Right hindlimb (tissue), 1 donor: ENCODE results near the gene EFCAB11.
A peak's percentile ranks its signal among the peaks of the same experiment; 100 is the strongest.

Experiments used
- DNase-seq: peaks from one replicate; pipeline ENCODE4 v3.0.0-alpha.2; 2018

The EFCAB11 gene, protein sequence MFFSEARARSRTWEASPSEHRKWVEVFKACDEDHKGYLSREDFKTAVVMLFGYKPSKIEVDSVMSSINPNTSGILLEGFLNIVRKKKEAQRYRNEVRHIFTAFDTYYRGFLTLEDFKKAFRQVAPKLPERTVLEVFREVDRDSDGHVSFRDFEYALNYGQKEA

DNA sequence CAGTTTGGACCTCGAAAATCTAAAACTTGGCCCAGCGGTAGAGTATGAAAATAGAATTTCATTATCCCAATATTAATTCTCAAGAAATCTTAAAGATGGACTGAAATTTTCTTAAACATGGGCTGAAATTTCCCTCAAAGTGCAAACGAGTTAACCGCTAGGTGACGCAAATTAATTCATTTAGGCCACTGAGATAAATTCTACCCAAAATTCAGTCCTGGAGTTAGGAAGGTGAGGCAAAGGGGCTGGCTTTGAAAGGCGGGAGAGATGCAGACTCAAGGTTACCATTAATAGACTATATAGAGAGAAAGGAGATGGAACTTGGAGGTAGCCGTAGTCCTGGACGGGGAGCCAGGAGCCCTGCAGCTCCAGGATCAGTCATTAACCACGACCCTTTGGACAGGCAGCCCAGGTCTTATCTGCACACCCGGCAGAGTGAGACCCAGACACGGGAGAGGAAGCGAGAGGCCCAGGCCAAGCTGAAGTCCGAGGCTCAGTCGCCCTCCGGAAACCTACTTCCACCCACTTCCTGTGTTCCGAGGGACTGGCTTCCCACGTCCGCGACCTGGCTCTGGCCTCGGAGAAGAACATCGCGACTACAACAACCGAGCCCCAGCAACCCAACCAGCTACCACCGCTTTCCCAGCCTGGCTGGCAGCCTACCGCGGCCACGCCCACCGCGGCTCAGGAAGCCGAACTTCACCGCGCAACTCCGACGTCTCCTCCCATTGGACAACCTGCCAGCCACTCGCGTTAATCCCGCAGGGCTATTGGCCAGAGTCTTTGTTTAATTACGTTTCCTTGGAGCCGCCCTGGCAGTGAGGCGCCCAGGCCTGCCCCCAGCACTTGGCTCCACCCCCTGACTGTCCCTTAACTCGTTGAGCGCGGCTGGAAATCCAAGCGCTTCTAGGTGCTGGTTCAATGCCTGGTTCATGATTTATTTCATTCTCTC is at the start of gene EFCAB11:
TSS of gene EFCAB11 (minus strand) at position 661 of the 952 bp plus-strand sequence. CDS start at position 591, 70 bp downstream.
- DNase-seq: peak; percentile 99

DNA sequence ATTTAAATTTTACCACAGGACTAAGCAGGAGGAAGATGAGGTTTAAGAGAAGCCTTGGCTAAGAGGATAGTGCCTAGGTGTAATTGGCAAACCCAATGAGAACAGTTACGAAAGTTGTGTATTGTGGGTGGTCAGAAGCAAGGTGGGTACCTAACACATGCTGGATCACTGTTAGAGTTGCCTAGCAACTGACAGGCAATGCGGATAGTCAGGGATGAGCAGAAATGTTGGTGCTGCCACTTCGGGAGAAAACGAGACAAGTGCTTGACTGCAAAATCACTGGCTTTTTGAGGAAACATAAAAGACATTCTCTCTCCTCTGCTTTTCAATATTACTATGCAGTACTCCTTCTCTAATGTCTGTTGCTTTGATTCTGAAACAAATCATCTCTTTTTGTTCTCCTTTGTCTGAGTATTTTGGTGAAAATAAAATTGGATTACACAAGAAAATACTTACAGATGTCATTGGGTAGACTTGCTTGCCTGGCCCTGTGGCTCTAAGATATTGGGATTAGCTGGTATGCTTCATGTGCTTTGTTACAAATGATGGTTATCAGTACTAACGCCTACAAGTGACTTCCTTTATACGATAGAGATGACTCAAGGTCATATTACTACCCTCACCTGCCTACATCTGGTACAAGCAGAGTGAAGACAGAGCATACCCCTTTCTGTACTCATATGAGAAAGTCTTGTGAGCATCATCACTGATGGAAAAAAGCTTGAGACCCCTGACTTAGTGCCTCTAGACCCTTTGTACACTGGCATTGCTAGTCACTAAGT is 49.2 kb upstream of the EFCAB11 start:
- DNase-seq: no peak

DNA sequence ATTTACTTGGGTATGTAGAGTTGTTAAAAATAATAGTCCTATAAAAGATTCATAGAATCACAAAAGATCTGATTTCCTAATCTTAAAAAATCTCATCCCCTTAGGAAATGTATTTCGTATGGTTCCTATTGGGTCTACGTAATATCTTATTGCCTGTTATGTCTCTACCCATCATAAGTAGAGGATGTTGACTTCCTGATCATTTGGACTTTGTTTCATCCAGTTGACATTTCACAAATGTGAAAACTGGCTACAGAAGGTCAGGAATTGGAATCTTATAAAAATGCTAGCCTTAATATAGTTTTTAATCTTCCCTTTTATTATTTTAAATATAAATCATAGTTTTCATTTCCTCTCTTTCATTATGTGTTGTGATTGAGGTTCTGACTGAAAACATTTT is 46.4 kb upstream of the EFCAB11 start:
- no peak for DNase-seq

DNA sequence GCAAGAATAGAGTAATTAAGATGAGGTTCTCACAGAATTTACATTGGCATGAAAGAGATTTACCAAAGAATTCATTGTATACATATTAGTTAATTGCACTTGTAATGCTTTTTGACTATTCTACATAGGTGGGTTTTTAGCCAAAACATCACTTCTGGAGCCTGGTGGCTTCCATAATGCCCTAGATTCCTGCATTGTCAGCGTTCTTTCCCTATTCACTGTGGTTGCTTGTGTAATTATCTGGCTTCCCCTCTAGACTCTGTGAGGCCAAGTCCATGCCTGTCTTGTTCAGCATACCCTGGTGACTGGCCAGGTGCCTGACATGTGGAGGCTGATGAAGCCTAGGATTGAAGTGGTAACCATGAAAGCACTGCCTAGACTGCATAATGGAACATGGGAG is 42.4 kb upstream of the EFCAB11 start:
- no peak for DNase-seq

DNA sequence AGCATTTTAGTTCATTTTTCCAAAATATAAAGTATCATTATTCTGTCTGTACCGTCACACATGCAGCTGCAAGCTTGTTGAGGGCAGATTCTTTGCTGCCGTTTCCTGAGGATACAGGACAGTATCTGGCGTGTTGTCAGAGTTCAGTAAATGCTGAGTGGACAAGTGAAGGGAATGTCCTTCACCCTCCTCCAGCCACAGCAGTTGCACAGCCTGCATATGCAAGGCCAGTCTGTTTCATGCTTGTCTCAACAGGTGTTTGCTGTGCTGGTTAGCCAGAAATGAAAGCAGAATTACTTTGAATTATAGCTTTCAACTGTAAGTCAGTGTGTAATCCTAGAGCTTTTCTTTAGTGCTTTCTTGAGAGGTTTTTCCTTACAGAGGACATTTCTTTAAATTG is 37.7 kb upstream of the EFCAB11 start:
- DNase-seq: no peak

DNA sequence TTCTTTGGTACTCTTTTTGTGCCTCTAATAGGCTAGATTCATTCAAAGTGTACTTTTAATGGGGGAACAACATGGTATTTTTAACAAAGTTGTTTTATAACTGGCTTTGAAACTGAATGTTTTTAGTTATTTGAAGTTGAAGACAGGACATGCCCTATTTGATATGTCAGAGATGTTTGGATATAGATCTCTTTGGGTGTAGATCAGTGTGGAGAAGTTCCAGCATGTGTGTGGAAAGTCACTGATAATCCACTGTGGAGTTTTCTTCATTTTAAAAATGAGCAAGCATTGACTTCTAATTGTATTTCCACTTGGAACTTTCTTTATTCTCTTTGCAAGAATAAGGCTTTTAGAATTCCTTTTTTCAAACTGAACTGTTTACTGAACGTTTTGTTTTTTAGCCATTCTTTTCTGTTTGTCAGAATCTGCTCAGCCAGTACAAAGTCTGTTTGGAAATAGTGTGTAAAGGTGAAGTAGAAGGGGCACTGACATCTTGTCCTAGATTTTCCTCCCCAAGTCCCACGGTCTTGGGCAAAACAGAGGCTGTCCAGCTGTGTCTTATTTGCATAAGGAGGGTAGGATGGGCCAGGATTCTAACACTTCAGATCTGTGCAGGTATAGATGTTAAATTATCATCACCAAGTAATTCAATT is 36.2 kb upstream of the EFCAB11 start:
- DNase-seq: no peak

DNA sequence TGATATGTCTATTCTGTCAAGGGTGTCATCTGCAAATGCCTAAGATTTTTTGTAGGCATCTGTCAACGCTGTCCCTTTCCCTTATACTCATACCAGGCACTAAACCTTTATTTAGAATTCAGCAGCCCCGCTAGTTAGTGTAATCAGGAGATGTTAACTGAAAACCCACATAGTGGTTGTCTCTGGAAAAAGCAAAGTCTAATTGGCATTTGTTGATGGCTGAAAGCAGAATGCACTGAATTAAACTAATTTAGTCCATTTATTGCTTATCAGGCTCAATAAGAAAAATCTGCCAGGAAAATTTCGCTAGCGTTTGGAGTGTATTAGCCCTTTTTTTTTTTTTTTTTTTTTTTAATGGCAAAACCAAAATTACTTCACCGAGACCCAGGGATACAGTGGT is 35.7 kb upstream of the EFCAB11 start:
- no peak for DNase-seq

DNA sequence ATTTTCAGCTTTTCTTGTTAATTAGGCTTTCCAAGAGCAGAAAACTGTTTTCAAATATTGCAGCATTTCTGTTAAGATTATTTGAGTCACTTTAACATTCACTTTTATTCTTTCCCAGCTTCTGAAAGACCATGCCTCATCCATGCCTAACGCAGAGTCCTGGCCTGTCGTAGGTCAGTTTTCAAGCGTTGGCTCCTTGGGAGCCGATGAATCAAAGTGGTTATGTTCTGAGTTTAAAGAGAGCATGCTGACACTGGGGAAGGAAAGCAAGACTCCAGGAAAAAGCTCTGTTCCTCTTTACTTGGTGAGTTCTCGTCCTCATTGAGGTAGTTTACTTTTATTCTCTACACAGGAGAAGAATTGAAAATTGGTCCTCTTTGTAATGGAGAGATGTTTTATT is 34.3 kb upstream of the EFCAB11 start:
- no peak for DNase-seq

DNA sequence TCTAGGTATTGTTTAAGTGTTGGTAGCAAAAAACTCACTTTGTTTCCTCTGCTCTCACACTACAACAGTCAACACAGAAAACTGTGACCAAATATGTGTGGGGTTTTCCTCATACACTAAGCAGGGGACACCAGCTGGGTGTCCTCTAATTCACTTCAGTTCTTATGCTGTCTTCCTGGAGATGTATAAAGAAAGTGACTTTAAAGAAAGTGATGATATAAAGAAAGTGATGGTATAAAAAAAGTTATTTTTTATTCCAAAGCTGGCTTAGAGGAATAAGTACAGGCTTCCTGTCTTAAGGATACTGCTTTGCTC is 32.6 kb upstream of the EFCAB11 start:
- no peak for DNase-seq

DNA sequence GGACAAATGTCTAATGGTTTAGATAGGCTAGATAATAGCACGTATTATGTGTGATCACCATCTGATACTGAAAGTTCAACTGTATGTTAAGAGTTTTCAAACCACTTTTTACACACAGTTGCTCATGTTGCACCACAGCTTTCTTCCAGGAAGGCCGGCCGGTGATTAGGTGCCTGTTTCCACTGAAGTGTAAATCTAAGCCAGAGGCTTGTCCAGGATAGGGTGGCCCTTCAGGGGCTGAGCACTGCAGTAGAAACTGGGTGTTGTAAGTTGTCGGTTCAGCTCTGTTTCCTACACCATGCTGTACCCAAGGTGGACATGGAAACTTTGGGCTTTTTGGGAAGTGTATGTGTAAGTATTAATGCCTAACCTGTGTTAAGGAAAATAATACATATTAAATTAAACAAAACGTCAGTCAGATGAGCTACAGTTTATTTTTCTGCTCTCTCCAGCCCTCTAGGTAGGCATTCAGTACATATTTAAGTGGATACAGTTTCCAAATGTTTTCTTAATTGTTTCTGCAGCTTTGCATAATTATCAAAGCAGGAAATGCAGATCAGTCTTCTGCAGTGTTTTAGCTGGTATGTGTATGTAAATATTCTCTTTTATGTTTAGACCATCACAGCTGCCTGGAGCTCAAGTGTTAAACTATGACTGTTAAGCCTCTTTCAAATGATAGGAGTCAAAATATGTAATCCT is 32.1 kb upstream of the EFCAB11 start:
- DNase-seq: no peak

DNA sequence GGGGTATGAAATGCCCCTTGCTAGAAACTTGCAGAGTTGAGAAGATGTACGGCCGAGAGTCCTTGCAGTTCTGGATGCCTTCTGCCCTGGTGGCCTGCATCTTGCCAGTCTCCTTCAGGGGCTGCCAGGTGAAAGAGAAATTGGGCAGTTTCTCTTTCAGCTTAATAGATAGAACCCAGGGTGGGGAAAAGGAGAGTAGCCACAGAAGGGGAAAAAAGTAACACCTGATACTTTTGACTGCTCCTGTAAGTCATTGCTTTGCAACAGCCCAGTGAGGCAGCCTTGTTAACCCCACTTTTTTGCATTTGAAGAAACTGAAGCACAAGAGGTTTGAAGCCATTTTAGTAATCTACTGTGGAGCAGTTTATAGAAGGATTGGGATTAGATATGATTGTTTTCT is 28.8 kb upstream of the EFCAB11 start:
- no peak for DNase-seq

DNA sequence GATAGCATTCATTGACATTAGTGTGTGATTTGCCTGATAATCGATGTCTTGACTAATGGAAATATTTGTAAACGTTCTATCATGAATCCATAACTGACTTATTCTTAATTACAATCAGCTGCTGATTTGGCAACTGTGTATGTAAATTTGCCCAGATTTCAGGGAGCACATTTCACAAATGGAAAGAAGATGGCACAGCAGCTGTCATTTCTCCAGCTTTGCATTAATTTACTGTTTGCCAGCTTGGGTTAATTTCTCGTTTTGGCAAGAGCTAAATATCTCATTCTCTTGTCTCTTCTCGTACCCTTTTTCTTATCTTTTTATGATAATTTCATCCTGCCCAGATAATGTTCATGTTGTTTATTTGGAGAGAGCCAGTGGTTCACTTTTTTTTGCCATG is 24.1 kb upstream of the EFCAB11 start:
- no peak for DNase-seq

DNA sequence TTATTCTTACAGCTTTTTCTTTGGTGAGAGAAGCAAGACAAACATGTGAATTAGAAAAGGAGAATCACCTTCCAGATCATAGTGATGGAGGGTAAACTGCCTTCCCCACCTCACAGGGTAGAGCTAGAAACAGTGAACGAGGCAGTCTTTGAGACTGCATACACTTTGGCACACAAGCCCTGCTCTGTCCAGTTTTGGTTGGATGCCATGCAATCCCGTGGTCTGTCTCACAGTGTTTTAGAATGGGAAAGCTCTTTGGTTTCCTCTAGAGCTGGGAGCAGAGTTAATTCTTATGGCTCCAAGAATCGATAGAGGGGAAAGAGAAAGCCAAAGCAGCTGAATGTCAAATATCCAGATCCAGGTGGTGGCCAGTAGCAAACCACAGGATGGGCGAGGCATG is 23.1 kb upstream of the EFCAB11 start:
- DNase-seq: no peak

DNA sequence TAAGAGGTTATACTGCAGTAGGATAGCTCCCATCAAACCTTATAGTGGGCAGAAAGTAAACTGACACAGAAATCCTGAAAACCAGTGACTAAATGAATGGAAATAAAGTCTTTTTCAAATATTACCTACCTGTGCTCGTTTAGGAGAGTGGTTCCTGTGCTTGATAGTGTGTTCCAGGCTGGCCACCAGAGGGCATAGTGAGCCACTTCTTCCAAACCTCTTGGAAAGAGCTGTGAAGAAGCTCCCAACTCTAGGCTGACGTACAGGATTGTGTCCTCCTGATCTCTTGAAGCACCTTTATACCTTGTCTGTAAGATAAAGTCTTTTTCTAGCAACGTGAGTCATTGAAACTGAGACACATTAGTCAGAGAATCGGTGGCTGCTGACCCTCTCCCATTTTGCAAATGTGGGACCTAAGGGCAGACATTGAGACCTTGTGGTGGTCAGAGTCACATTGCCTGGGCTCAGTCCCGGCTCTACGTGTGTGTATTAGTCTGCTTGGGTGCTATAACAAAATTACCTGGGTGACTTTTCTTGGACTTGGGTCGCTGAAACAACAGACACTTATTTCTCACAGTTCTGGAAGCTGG is 18.8 kb upstream of the EFCAB11 start:
- peak; percentile 73 for DNase-seq

DNA sequence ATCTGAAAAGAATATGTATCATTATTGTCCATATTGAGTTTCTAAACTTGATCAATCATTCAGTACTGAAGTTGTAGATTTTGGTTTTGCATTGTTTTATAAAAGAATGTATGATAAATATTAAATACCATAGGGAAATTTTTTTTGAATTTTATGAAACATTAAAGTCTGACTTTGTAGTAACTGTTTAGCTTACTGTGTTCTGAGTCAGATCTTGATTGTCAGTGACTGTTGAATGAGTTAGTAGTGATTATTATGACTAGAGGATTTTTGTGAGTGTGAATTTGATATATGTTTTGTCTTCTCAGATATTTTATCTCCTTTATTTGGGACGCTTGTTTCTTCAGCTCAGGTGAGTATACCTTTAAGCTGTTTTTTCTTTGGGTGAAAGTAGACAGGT is 11.3 kb upstream of the EFCAB11 start:
- DNase-seq: no peak

DNA sequence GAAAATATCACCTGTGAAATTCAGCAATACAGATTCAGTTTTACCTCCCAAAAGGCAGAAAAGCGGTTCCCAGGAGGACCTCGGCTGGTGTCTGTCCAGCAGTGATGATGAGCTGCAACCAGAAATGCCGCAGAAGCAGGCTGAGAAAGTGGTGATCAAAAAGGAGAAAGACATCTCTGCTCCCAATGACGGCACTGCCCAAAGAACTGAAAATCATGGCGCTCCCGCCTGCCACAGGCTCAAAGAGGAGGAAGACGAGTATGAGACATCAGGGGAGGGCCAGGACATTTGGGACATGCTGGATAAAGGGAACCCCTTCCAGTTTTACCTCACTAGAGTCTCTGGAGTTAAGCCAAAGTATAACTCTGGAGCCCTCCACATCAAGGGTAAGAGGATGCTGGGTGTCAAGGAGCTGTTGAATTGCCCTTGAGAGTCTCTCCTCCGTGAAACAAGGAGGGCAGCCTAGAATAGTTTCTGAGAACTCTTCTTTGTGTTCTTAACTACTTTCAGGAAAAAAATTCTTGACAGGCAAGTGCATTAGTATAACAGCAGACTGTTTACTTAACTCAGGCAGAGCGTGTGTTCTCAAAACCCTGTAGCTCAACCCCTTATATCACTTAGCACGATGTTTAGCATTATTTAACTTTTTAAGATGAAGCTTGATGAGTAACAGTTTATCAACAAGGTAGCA is 8.9 kb upstream of the EFCAB11 start:
- no peak for DNase-seq

DNA sequence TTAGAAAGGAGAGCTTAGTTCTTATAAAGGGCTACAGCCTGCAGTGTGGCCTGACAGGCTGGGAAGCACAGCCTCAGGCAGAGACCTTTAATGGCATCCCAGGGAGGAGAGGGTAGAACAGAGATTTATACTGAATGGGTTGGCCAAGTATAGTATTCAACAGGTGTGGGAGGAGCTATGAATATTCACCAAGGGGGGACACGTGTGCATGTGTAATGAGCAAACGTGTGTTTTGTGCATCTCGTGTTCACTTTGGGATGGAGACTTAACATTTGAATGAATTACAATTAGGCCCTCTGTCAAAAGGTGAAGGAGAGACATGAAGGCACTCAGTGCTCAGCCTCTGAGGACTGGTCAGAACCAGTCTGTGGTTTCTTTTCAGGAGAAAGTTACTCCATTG is 6.4 kb upstream of the EFCAB11 start:
- DNase-seq: no peak

DNA sequence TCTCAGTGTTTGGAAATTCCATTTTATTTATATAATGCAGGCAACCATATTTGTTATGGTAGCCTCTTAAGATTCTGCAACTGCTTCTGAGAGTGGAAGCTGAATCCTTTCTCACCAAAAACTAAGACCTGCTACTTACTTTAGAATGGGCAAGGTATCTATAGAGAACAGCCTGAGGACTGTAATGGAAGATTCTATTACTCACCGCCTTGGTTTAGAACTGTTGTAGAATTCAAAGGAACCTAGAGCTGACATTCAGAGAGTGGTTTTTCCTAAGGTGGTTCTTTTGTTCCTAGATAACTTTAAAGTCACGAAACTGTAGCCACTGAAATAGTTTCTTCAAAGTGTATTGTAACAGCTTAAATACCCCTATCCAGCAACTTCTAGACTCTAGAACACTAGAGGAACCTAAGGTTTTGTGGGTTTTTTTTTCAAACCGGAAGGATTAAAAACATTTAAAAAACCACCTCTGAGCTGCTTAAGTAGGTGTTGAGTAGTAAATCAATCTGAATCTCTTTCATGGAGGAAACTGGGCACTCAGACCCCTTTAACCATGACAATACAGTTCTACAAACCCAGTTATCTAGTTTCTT is 5.4 kb upstream of the EFCAB11 start:
- no peak for DNase-seq

DNA sequence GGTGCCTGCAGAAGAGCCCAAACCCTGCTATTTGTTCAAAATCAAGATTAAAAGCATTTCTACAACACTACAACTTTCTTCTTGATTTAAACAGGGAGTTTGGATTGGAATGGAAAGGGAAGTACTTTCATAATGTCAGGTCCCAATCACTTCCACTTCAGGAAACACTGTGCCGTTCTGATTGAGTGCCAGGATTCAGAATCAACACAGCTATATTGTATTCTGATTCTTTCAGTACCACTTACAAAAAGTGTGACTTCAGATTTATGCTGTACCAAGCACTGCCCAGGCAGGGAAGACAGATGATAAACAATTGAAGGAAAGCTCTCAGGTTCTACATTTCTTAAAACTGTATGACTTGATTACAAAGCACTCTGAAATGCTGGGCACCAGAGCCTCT is 4.4 kb upstream of the EFCAB11 start:
- DNase-seq: no peak

DNA sequence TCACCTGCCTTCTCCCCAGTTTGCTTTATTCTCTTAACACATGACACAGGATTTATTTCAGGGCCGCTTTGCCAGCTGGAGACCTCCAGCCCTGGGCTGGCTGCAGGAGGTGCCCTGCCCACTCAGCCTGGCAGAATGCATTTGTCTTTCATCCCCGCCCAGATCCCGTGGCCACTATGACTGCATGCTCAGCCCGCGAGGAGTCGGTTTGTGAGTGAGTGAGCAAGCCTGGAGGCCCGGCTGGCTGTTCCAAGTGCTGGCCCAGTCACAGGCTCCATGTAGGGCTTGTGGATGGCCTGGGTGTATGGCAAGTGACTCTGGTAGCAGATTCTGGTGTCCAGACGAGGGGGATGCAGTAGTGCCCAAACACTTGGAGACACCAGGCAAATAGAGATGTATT is 3.3 kb upstream of the EFCAB11 start:
- DNase-seq: peak; percentile 23

DNA sequence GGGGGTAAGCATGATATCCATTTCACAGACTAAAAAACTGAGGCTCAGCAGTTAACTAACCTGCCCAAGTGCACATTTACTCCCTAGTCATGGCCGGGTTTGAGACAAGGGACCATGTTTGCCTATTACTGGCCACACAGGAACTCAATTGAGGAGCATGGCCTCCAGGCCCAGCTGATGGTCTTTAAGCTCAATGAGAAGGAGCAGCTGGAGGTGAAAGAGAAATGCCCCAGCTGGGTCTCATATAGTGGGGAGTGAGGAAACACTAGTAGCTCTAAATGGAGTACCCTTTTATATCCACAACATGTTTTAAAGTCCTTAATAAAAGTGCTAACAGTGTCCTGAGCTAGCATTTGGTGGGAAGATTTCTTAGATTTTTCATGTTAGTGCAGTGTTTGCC is 2.8 kb upstream of the EFCAB11 start:
- DNase-seq: no peak
